HepG2 (cell line): ENCODE data around the gene ANKRD52. TPM values are rescaled to one million over a fixed set of nuclear protein-coding genes. Genes with fewer than 3 reads are reported as not detected.

Experiments
- CEBPG ChIP-seq: IDR thresholded peaks from 2 replicates; pipeline ENCODE4 v1.6.1; 2016
- HNF1B ChIP-seq: sonication (generic); formaldehyde crosslinking; IDR thresholded peaks from 2 replicates; pipeline ENCODE4 v1.5.1; 2020; ENCODE audit warnings: mild to moderate bottlenecking, moderate library complexity, missing genetic modification reagents
- KIAA2018 ChIP-seq: sonication (generic); formaldehyde crosslinking; IDR thresholded peaks from 2 replicates; pipeline ENCODE4 v1.5.0; 2020; ENCODE audit warnings: mild to moderate bottlenecking, missing genetic modification reagents, borderline replicate concordance
- SNAPC2 ChIP-seq: sonication (generic); formaldehyde crosslinking; IDR thresholded peaks from 2 replicates; pipeline ENCODE4 v1.8.1; 2022; ENCODE audit warnings: mild to moderate bottlenecking, missing genetic modification reagents
- TERF1 ChIP-seq: sonication (generic); formaldehyde crosslinking; IDR thresholded peaks from 2 replicates; pipeline ENCODE4 v1.8.0; 2022; ENCODE audit warnings: mild to moderate bottlenecking, missing genetic modification reagents, moderate library complexity
- ZNF605 ChIP-seq: sonication (generic); formaldehyde crosslinking; IDR thresholded peaks from 2 replicates; pipeline ENCODE4 v1.8.0; 2022; ENCODE audit warnings: mild to moderate bottlenecking, missing genetic modification reagents
- ZNF792 ChIP-seq: IDR thresholded peaks from 2 replicates; pipeline ENCODE4 v1.6.1; 2016
- polyA plus RNA-seq, 8 experiments: library from polyadenylated mRNA; depleted of rRNA in 3 of 8; stranded (reverse) in 7 of 8; unstranded in 1 of 8; fragments of >200 nt; fragmentation: Illumina TruSeq in 4 of 8; extraction: Trizol in 4 of 8; gene quantifications; 2 replicates each; pipeline versions ENCODE4 v1.2.1 to v1.2.3, GENCODE V29; 2011 to 2016; ENCODE audit warnings: low read depth in 4 of 8, missing spikeins in 1 of 8, mixed read lengths in 1 of 8; ENCODE audit not compliant: insufficient read depth in 1 of 8
- total RNA-seq, 5 experiments: library from RNA; depleted of rRNA; stranded (reverse); fragments of >200 nt; fragmentation: Illumina TruSeq; extraction: Trizol; gene quantifications; 2 replicates each; pipeline ENCODE4 v1.2.3, GENCODE V29; 2016; ENCODE audit warnings: low read depth in 1 of 5
- TF ChIP-seq, protein P1 (sequence below): fragments of 450-650 bp; IDR thresholded peaks from 2 replicates; pipeline ENCODE4 v1.6.1; 2017; ENCODE audit warnings: mild to moderate bottlenecking

ANKRD52 gene
- total and polyA plus RNA-seq, 2 of the 13 experiments (the other 11 are each of a cell fraction or from before 2014, with no cell fraction given): 7.8 to 9.2 TPM

DNA sequence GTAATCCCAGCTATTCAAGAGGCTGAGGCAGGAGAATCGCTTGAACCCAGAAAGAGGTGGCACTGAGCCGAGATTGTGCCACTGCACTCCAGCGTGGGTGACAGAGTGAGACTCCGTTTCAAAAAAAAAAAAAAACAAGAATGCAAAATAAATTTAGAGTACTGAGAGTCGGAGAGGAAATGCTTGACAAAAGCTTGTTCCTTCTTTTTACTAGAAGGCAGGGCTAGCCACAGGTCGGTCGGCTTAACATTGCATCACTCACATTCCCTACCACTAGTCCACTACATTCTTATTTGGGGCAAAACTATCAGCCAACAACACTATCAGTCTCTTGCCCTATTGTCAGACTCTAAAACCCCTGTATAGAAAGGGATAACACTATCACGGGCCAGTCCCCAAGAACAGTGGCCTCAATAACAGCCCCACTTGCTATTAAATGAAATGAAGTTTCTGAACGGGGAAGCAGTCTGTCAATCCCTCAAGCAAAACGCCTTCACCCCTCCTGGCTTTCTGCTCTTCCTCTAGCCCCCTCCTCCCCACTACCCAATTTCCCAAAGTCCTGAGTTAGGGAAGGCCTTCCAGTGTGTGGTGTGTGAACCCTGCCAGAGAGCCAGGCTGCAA lies 37.5 kb downstream of the ANKRD52 start (continued):
- no peak for TF ChIP-seq KIAA2018 (CRISPR knock-in tag)
- peak; percentile 74 for TF ChIP-seq CEBPG
- 0 out of 2 replicates have a peak, but pooled peaks have one; percentile 19 for TF ChIP-seq HNF1B (CRISPR knock-in tag)
- TF ChIP-seq, protein P1, sequence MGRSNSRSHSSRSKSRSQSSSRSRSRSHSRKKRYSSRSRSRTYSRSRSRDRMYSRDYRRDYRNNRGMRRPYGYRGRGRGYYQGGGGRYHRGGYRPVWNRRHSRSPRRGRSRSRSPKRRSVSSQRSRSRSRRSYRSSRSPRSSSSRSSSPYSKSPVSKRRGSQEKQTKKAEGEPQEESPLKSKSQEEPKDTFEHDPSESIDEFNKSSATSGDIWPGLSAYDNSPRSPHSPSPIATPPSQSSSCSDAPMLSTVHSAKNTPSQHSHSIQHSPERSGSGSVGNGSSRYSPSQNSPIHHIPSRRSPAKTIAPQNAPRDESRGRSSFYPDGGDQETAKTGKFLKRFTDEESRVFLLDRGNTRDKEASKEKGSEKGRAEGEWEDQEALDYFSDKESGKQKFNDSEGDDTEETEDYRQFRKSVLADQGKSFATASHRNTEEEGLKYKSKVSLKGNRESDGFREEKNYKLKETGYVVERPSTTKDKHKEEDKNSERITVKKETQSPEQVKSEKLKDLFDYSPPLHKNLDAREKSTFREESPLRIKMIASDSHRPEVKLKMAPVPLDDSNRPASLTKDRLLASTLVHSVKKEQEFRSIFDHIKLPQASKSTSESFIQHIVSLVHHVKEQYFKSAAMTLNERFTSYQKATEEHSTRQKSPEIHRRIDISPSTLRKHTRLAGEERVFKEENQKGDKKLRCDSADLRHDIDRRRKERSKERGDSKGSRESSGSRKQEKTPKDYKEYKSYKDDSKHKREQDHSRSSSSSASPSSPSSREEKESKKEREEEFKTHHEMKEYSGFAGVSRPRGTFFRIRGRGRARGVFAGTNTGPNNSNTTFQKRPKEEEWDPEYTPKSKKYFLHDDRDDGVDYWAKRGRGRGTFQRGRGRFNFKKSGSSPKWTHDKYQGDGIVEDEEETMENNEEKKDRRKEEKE: no peak
- TF ChIP-seq ZNF792 (CRISPR knock-in tag): no peak
- no peak for TF ChIP-seq TERF1 (CRISPR knock-in tag)
- 0 out of 2 replicates have a peak, but pooled peaks have one; percentile 29 for TF ChIP-seq ZNF605
- TF ChIP-seq SNAPC2 (CRISPR knock-in tag): 0 out of 2 replicates have a peak, but pooled peaks have one; percentile 4
- TF ChIP-seq, all 625 proteins: peak for 10
